OCI-LY7 (cell line): ENCODE measurements around the gene SRCIN1. TPM values are rescaled to one million over a fixed set of nuclear protein-coding genes. Genes with fewer than 3 reads are reported as not detected.

Experiments used
- BruUV-seq: library from RNA; stranded (reverse); fragments of 400-500 nt; replicated peaks from 2 replicates; lab custom pipeline; 2021; lab: Mats Ljungman, UMichigan
- CTCF ChIA-PET: fragments of 300-600 bp; sonication (Branson Sonifier 250); formaldehyde crosslinking; loops from one replicate; lab custom pipeline; 2022; ENCODE audit warnings: antibody characterized with exemption; ENCODE audit not compliant: unreplicated experiment; lab: Charles Lee
- POLR2A ChIA-PET: fragments of 300-600 bp; sonication (Branson Sonifier 250); formaldehyde crosslinking; loops from one replicate; lab custom pipeline; 2022; ENCODE audit warnings: antibody characterized with exemption; lab: Charles Lee
- DNase-seq: peaks from one replicate; pipeline ENCODE4 v3.0.0-alpha.2; 2015; ENCODE audit warnings: low spot score
- H2AFZ ChIP-seq: fragments of 200-600 bp; sonication (generic), shearing (Covaris generic); 2 replicates; pipeline ENCODE4 v1.6.1; 2014; ENCODE audit warnings: mild to moderate bottlenecking, antibody characterized with exemption, low read length, moderate library complexity
- H3K27ac ChIP-seq: fragments of 200-600 bp; sonication (generic); 2 replicates; pipeline ENCODE4 v1.5.1; 2014; ENCODE audit warnings: mixed run types, low read depth, mild to moderate bottlenecking, moderate library complexity, low read length, inconsistent platforms; ENCODE audit not compliant: poor library complexity, severe bottlenecking
- H3K36me3 ChIP-seq: fragments of 200-600 bp; sonication (generic); 2 replicates; pipeline ENCODE4 v1.6.1; 2014; ENCODE audit warnings: mild to moderate bottlenecking, antibody characterized with exemption, low read length, moderate library complexity, mixed read lengths; ENCODE audit not compliant: insufficient read depth
- H3K4me1 ChIP-seq: fragments of 200-600 bp; sonication (generic); 2 replicates; pipeline ENCODE4 v1.5.1; 2014; ENCODE audit warnings: mild to moderate bottlenecking, low read length; ENCODE audit not compliant: insufficient read depth, poor library complexity, severe bottlenecking
- H3K4me2 ChIP-seq: fragments of 200-600 bp; sonication (generic); 2 replicates; pipeline ENCODE4 v1.6.1; 2014; ENCODE audit warnings: mild to moderate bottlenecking, low read length
- H3K4me3 ChIP-seq: fragments of 200-600 bp; sonication (generic); 2 replicates; pipeline ENCODE4 v1.5.1; 2014; ENCODE audit warnings: mild to moderate bottlenecking, low read depth, low read length; ENCODE audit not compliant: poor library complexity, severe bottlenecking
- H3K79me2 ChIP-seq: fragments of 200-600 bp; sonication (generic); 2 replicates; pipeline ENCODE4 v1.6.1; 2016; ENCODE audit warnings: low read depth, mild to moderate bottlenecking, low read length, moderate library complexity, mixed read lengths; ENCODE audit not compliant: insufficient read depth
- H3K9me2 ChIP-seq: fragments of 200-600 bp; sonication (generic); 2 replicates; pipeline ENCODE4 v1.6.1; 2016; ENCODE audit warnings: mild to moderate bottlenecking, low read length, mixed read lengths; ENCODE audit not compliant: insufficient read depth
- H3K9me3 ChIP-seq: fragments of 200-600 bp; sonication (generic); 2 replicates; pipeline ENCODE4 v1.6.1; 2014; ENCODE audit warnings: mild to moderate bottlenecking, mixed run types, low read length, mixed read lengths
- H4K20me1 ChIP-seq: fragments of 200-600 bp; sonication (generic); 2 replicates; pipeline ENCODE4 v1.6.1; 2014; ENCODE audit warnings: mild to moderate bottlenecking, antibody characterized with exemption, low read length, moderate library complexity, mixed read lengths; ENCODE audit not compliant: insufficient read depth
- CTCF ChIP-seq: fragments of 200-600 bp; sonication (generic); conservative IDR thresholded peaks from 2 replicates; pipeline ENCODE4 v1.5.1; 2014; ENCODE audit warnings: mild to moderate bottlenecking, antibody characterized with exemption, low read length, moderate library complexity, mixed read lengths
- EZH2phosphoT487 ChIP-seq: fragments of 200-600 bp; sonication (generic); IDR thresholded peaks from 2 replicates; pipeline ENCODE4 v1.6.1; 2018; ENCODE audit warnings: low read depth, borderline replicate concordance, mild to moderate bottlenecking, mixed run types, antibody characterized with exemption, low read length, moderate library complexity, mixed read lengths
- intact Hi-C: fragments of 100-400 bp; cut with micrococcal nuclease; formaldehyde crosslinking; loops from one replicate; pipeline ENCODE4 v1.10.0; 2022; ENCODE audit not compliant: unreplicated experiment
- total RNA-seq, 2 experiments: library from RNA; depleted of rRNA in 1 of 2; stranded (reverse); fragments of >200 nt in 1 of 2; shearing (Covaris generic) in 1 of 2; gene quantifications; 2 replicates each; pipeline ENCODE4 v1.2.3, GENCODE V29; 2014 to 2022

Gene SRCIN1
- total RNA-seq, 2 experiments from 2014 or later = 1.5 to 4.6 TPM

- Histone ChIP-seq H3K79me2 (no peaks in the 10 kb centered on the region), H3K4me3 (no peak overlapping the region), H3K9me3 (no peaks in the 10 kb centered on the region), H4K20me1 (no peaks in the 10 kb centered on the region), H3K9me2 (no peaks in the 10 kb centered on the region), H2AFZ (no peak overlapping the region), H3K36me3 (no peaks in the 10 kb centered on the region), H3K4me1 (peaks cover 23% of the 10 kb centered on the region), H3K27ac (no peak overlapping the region), H3K4me2 (no peak overlapping the region)
- DNase-seq = no peak
- POLR2A ChIA-PET = no interaction called here
- CTCF ChIA-PET = interaction anchor here (0.6 kb wide), 1 partner anchor 13 kb away, joined by 8 read pairs; no protein-coding TSS in a partner anchor
- intact Hi-C loops = no loop called here
- no peak for TF ChIP-seq EZH2phosphoT487
- TF ChIP-seq CTCF = no peak
- BruUV-seq = no TSS peak
These were observed 45.0 kb downstream of the SRCIN1 start for GRCh38 chr17:38560503-38561318.

- POLR2A ChIA-PET = interaction anchor here (0.5 to 1.6 kb wide), 4 partner anchors 22 to 123 kb away, joined by 4 to 5 read pairs (median 4); no protein-coding TSS in a partner anchor
- no peak for TF ChIP-seq CTCF
- TF ChIP-seq EZH2phosphoT487 = no peak
- Histone ChIP-seq H3K9me3 (no peaks in the 10 kb centered on the region), H3K4me1 (peaks cover 23% of the 10 kb centered on the region), H2AFZ (no peak overlapping the region), H3K36me3 (no peaks in the 10 kb centered on the region), H3K4me2 (peak overlapping the region; percentile 92), H3K9me2 (no peaks in the 10 kb centered on the region), H3K79me2 (no peaks in the 10 kb centered on the region), H3K4me3 (peak overlapping the region; percentile 64), H4K20me1 (no peaks in the 10 kb centered on the region), H3K27ac (no peak overlapping the region)
- DNase-seq = no peak
- CTCF ChIA-PET = no interaction called here
- BruUV-seq = no TSS peak
- intact Hi-C loops = loop anchor here (2.0 kb wide), 1 partner anchor 25 kb away; no protein-coding TSS in a partner anchor
These were observed 45.9 kb downstream of the SRCIN1 start for GRCh38 chr17:38559880-38560230.
